OCI-M2 (cell line): ENCODE data around the gene CNFN.

Source experiments
- DNase-seq: peaks from one replicate; lab custom pipeline; 2025; ENCODE audit not compliant: unreplicated experiment; lab: John Stamatoyannopoulos, UW

The CNFN gene

DNA sequence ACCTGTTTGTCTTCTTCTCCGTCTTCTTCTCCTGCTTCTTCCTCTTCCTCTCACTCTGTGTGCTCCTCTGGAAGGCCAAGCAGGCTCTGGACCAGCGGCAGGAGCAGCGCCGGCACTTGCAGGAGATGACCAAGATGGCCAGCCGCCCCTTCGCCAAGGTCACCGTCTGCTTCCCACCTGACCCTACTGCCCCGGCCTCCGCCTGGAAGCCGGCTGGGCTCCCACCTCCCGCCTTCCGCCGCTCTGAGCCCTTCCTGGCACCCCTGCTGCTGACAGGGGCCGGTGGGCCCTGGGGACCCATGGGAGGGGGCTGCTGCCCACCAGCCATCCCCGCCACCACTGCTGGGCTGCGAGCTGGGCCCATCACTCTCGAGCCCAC lies 13.9 kb downstream of the CNFN start:
- DNase-seq, result no peak

DNA sequence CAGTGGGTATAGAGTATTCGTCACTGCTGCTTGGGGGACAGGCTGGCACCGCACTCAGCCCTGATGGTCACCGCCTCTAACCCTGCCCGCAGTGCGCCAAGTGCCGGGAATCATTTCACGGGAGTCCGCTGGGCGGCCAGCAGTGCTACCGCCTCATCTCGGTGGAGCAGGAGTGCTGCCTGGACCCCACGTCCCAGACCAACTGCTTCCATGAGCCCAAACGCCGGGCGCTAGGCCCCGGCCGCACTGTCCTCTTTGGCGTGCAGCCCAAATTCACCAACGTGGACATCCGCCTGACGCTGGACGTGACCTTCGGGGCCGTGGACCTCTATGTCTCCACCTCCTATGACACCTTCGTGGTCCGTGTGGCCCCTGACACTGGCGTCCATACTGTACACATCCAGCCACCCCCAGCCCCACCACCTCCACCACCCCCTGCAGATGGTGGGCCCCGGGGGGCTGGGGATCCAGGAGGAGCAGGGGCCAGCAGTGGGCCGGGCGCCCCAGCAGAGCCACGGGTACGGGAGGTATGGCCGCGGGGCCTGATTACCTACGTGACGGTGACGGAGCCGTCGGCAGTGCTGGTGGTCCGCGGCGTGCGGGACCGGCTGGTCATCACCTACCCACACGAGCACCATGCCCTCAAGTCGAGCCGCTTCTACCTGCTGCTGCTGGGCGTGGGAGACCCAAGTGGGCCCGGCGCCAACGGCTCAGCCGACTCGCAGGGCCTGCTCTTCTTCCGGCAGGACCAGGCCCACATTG lies 14.5 kb downstream of the CNFN start:
- DNase-seq, result no peak

DNA sequence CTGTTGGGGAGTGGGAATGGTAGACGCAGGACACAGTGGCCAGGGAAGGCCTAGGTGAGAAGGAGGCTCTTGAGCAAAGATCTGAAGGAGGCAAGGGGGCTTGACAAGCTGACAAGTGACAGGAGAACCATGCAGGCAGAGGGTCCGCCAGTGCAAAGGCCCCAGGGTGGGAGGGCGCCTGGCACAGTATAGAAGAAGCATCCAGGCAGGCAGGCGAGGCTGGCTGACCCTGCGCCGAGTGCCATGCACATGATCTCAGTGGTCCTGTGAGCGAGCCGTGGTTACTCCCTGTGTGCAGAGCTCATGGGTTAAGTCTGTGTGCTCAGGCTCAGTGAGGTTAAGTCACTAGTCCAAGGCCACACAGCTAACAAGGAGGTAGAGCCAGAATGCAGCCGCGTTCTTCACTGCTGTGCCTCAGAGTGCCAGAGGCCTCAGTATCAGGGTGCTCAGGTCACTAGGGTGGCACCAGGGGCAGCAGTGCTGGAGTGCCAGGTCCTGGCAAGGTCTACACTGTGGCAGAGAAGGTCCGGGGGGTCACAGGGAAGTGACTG lies 15.2 kb downstream of the CNFN start:
- DNase-seq, result no peak

- no peak for DNase-seq
These were observed 19.4 kb downstream of the CNFN start for GRCh38 chr19:42370626-42371175.

- DNase-seq, result no peak
These were observed 20.0 kb downstream of the CNFN start for GRCh38 chr19:42370068-42370520.

GRCh38 chr19:42369433-42370067 lies 20.5 kb downstream of the CNFN start:
- DNase-seq, result no peak

DNA sequence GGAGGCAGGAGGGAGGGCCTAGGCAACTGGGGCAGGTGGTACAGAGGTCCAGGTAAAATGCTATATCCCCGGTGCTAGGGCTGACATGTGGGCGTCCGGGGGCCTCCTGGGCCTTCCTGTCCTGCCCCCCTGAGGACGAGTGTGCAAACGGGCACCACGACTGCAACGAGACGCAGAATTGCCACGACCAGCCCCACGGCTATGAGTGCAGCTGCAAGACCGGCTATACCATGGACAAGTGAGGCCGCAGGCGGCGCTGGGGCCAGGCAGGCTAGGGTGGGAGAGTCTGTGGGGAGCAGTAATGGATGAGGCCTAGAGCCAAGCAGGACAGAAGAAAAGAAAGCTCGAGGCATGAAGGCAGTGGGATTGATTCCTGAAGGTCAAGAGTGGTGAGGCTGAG lies 21.3 kb downstream of the CNFN start:
- DNase-seq, result no peak

- DNase-seq, result no peak
These were observed 21.7 kb downstream of the CNFN start for GRCh38 chr19:42368360-42368759.

DNA sequence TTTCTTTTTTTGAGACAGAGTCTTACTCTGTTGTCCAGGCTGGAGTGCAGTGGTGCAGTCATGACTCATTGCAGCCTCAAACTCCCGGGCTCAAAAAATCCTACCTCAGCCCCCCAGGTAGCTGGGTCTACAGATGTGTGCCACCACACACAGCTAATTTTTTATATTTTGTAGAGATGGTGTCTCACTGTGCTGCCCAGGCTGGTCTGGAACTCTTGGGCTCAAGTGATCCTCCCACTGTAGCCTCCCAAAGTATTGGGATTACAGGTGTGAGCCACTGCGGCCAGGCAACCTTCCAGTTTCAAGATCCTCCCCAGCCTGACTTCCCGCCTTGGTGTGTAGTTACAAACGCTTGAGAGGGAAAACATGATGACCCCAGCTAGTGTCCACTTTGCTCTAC lies 22.2 kb downstream of the CNFN start:
- no peak for DNase-seq

GRCh38 chr19:42366673-42367072 lies 23.4 kb downstream of the CNFN start:
- no peak for DNase-seq

GRCh38 chr19:42363614-42364346 lies 26.3 kb downstream of the CNFN start:
- no peak for DNase-seq

DNA sequence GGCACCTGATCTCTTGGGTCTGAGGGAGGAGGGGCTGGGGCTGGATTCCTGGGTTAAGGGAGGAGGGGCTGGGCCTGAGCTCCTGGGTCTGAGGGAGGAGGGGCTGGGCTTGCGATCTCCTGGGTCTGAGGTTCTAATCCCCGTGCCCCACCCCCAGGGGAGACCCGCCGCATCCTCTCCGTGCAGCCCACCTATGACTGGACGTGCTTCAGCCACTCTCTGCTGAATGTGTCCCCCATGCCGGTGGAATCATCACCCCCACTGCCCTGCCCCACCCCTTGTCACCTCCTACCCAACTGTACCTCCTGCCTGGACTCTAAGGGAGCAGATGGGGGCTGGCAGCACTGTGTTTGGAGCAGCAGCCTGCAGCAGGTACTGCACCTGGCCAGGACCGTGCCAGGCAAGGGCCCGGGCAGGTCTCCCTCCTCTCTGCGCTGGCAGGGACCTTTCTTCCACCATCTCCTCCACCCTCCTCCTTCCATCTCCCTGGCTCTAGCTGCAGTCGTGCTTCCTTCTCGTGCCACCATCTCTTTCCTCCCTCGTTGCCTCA lies 27.1 kb downstream of the CNFN start:
- no peak for DNase-seq

- DNase-seq, result no peak
These were observed 27.8 kb downstream of the CNFN start for GRCh38 chr19:42362342-42362741.

DNA sequence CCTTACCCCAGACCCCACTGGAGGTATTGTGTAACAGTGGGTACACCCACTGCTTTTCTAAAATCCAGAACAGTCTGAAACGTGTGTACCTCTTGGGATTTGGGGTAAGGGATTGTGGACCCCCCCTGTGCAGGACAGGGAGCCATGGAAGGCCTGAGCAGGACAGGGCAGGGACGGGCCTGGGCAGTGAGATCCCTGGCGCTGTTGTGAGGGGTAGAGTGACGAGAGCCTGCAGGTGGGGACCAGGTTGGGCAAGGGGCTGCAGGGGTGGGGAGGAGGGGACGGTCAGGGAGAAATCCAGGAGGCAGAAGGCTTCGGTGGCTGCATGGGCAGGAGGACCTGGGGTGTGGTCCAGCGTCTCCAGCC lies 28.6 kb downstream of the CNFN start:
- no peak for DNase-seq

- DNase-seq, result no peak
These were observed 29.1 kb downstream of the CNFN start for GRCh38 chr19:42360787-42361544.

DNA sequence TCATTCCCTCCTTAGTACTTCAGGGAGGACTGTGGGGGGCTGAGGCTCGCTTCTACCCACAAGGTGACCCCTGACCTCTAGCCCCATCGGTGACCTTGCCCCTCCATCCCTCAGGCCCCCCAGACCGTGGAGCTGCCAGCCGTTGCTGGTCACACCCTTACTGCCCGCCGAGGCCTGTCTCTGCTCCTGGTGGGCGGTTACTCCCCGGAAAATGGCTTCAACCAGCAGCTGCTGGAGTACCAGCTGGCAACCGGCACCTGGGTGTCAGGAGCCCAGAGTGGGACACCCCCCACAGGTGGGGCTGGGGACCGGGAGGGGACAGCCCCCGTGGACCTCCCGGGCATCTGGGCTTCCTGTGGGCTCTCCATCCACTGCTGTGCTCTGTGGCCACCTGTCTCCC lies 32.8 kb downstream of the CNFN start:
- DNase-seq, result no peak

- DNase-seq, result no peak
These were observed 33.4 kb downstream of the CNFN start for GRCh38 chr19:42356686-42357085.

GRCh38 chr19:42355896-42356295 lies 34.2 kb downstream of the CNFN start:
- DNase-seq, result no peak

GRCh38 chr19:42353341-42354015 lies 36.6 kb downstream of the CNFN start:
- no peak for DNase-seq
